Measurements from ENCODE around the gene RIC3. TPM values are rescaled to one million over a fixed set of nuclear protein-coding genes. Genes with fewer than 3 reads are reported as not detected.

Gene RIC3, protein sequence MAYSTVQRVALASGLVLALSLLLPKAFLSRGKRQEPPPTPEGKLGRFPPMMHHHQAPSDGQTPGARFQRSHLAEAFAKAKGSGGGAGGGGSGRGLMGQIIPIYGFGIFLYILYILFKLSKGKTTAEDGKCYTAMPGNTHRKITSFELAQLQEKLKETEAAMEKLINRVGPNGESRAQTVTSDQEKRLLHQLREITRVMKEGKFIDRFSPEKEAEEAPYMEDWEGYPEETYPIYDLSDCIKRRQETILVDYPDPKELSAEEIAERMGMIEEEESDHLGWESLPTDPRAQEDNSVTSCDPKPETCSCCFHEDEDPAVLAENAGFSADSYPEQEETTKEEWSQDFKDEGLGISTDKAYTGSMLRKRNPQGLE
- total RNA-seq (2014; rRNA removed; shearing (Covaris generic)), result 5.9 and 10.1 TPM in 2 replicates

- Histone ChIP-seq H3K4me3 (ENCODE audit: insufficient read depth, low read depth, low read length) (peak within 1 kb of the TSS; percentile 84), H3K27me3 (ENCODE audit: control insufficient read depth, insufficient read depth, low read length) (peaks cover 6% of the 10 kb centered on the region; the same call in 1 of the 2 replicates), H3K36me3 (replicated peaks; ENCODE audit: control insufficient read depth, insufficient read depth, low read length) (no peaks in the 10 kb centered on the region)
- peak; percentile 64 for DNase-seq
These were observed at the start of gene RIC3 for GRCh38 chr11:8168485-8169257. Gene RIC3 (minus strand): TSS chr11:8169025. CDS start chr11:8168989, 36 bp downstream.

GRCh38 chr11:8218409-8218808, 49.6 kb upstream of the RIC3 start:
- Histone ChIP-seq H3K27me3 (ENCODE audit: control insufficient read depth, insufficient read depth, low read length) (no peaks in the 10 kb centered on the region), H3K36me3 (replicated peaks; ENCODE audit: control insufficient read depth, insufficient read depth, low read length) (no peaks in the 10 kb centered on the region), H3K4me3 (ENCODE audit: insufficient read depth, low read depth, low read length) (no peak overlapping the region)
- DNase-seq, result no peak

DNA sequence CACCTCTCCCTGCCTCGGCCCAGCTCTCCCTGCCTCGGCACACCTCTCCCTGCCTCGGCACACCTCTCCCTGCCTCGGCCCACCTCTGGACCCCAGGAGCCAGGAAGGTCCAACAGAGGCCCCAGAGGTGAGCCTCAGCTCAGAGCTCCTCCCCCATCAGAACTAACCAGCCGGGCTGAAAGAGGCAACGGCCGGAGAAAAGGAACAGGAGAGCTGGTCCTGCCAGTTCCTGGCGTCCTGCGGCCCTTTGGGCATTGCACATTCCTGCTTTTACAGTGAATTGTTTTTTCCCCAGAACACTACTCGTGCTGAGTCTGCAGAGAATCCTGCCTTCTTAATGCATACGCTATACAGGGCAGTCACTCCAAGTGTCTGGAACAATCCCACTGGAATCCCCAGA, 49.1 kb upstream of the RIC3 start:
- no peak overlapping the region for H3K4me3 ChIP-seq (ENCODE audit: insufficient read depth, low read depth, low read length)
- DNase-seq, result no peak
- H3K27me3 ChIP-seq (ENCODE audit: control insufficient read depth, insufficient read depth, low read length), result no peaks in the 10 kb centered on the region
- no peaks in the 10 kb centered on the region for H3K36me3 ChIP-seq (replicated peaks; ENCODE audit: control insufficient read depth, insufficient read depth, low read length)

- no peaks in the 10 kb centered on the region for H3K36me3 ChIP-seq (replicated peaks; ENCODE audit: control insufficient read depth, insufficient read depth, low read length)
- H3K27me3 ChIP-seq (ENCODE audit: control insufficient read depth, insufficient read depth, low read length), result no peaks in the 10 kb centered on the region
- DNase-seq, result no peak
- H3K4me3 ChIP-seq (ENCODE audit: insufficient read depth, low read depth, low read length), result no peak overlapping the region
These were observed 48.3 kb upstream of the RIC3 start for GRCh38 chr11:8217136-8217535.

GRCh38 chr11:8213376-8213775, 44.6 kb upstream of the RIC3 start:
- no peak for DNase-seq
- Histone ChIP-seq H3K36me3 (replicated peaks; ENCODE audit: control insufficient read depth, insufficient read depth, low read length) (no peaks in the 10 kb centered on the region), H3K4me3 (ENCODE audit: insufficient read depth, low read depth, low read length) (no peak overlapping the region), H3K27me3 (ENCODE audit: control insufficient read depth, insufficient read depth, low read length) (no peaks in the 10 kb centered on the region)

DNA sequence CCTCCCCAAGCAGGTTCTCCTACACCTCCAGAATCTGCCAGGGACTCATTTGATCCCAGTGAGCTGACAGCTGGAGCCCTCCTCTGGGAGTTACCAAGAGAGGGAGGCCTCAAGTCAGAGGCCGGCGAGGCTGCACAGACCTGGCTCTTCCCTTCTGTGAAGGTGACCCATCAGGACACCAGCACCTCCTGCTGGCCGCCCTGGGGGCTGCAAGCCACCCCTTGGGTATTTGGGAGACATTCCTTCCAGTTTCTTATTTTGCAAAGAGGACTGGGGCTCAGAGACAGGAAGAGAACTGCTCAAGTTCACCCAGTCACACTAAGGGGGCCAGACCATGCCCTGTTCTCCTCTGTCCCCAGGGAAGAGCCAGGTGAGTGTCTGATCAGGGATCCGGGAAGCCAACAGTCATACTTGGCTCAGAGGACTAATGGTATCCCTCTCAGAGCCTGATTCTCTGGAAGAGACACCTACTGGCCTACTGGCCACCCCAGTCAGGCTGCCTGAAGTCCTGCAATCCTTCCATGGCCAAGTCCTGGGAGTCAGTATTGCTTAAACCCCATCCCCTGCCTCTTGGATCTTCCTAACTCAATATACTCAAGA, 40.5 kb upstream of the RIC3 start:
- DNase-seq, result peak; percentile 73
- no peaks in the 10 kb centered on the region for H3K27me3 ChIP-seq (ENCODE audit: control insufficient read depth, insufficient read depth, low read length)

GRCh38 chr11:8207080-8208000, 38.5 kb upstream of the RIC3 start:
- H3K27me3 ChIP-seq (ENCODE audit: control insufficient read depth, insufficient read depth, low read length), result no peaks in the 10 kb centered on the region
- H3K36me3 ChIP-seq (replicated peaks; ENCODE audit: control insufficient read depth, insufficient read depth, low read length), result no peaks in the 10 kb centered on the region
- no peak overlapping the region for H3K4me3 ChIP-seq (ENCODE audit: insufficient read depth, low read depth, low read length)
- DNase-seq, result peak; percentile 48

More for the DNA sequence above, 40.5 kb upstream of the RIC3 start:
- H3K36me3 ChIP-seq (replicated peaks; ENCODE audit: control insufficient read depth, insufficient read depth, low read length), result no peaks in the 10 kb centered on the region
- H3K4me3 ChIP-seq (ENCODE audit: insufficient read depth, low read depth, low read length), result no peak overlapping the region

- peak; percentile 55 for DNase-seq
- H3K36me3 ChIP-seq (replicated peaks; ENCODE audit: control insufficient read depth, insufficient read depth, low read length), result no peaks in the 10 kb centered on the region
- no peaks in the 10 kb centered on the region for H3K27me3 ChIP-seq (ENCODE audit: control insufficient read depth, insufficient read depth, low read length)
- no peak overlapping the region for H3K4me3 ChIP-seq (ENCODE audit: insufficient read depth, low read depth, low read length)
These were observed 37.6 kb upstream of the RIC3 start for GRCh38 chr11:8206251-8207079.

DNA sequence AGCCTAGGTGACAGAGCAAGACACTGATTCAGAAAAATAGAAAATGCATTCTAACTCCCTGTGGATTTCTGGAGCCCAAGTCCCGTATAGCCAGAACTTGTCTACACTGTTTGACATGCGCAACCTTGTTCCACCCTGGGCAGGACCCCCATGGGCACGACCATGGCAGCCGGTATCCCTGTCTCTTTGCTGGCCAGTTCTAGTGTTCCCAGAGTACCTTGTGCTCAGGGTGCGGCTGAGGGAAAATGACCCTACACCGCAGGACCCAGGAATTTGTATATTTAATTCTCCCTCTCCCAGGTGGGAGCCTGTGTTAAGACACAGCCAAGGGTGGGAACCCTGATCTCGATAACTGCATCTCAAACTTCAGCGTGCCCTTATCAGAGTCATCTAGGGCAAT, 36.7 kb upstream of the RIC3 start:
- Histone ChIP-seq H3K27me3 (ENCODE audit: control insufficient read depth, insufficient read depth, low read length) (no peaks in the 10 kb centered on the region), H3K36me3 (replicated peaks; ENCODE audit: control insufficient read depth, insufficient read depth, low read length) (no peaks in the 10 kb centered on the region), H3K4me3 (ENCODE audit: insufficient read depth, low read depth, low read length) (no peak overlapping the region)
- DNase-seq, result no peak

GRCh38 chr11:8204596-8204995, 35.8 kb upstream of the RIC3 start:
- H3K36me3 ChIP-seq (replicated peaks; ENCODE audit: control insufficient read depth, insufficient read depth, low read length), result no peaks in the 10 kb centered on the region
- H3K4me3 ChIP-seq (ENCODE audit: insufficient read depth, low read depth, low read length), result no peak overlapping the region
- no peaks in the 10 kb centered on the region for H3K27me3 ChIP-seq (ENCODE audit: control insufficient read depth, insufficient read depth, low read length)
- peak; percentile 1 for DNase-seq

DNA sequence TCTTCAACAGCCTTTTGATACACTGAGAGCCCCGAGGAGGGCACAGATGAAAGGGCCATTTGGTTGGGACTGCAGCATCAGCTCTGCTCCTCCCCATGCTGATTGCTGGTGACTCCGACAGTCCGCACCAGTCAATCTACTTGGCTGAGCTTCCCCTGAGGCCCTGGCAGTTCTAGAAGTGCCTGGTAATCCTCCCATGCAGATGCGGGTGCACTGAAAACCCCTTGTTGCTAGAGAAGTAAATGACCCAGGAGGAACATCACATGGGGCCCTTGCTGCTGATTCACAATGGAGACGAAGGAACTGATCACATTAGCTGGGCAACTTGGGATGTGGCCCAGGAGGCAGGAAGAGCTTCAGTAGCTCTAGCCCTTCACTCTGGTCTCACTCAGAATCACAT, 35.2 kb upstream of the RIC3 start:
- Histone ChIP-seq H3K36me3 (replicated peaks; ENCODE audit: control insufficient read depth, insufficient read depth, low read length) (no peaks in the 10 kb centered on the region), H3K27me3 (ENCODE audit: control insufficient read depth, insufficient read depth, low read length) (no peaks in the 10 kb centered on the region), H3K4me3 (ENCODE audit: insufficient read depth, low read depth, low read length) (no peak overlapping the region)
- DNase-seq, result peak; percentile 3

GRCh38 chr11:8203414-8203715, 34.5 kb upstream of the RIC3 start:
- H3K4me3 ChIP-seq (ENCODE audit: insufficient read depth, low read depth, low read length), result no peak overlapping the region
- DNase-seq, result no peak
- no peaks in the 10 kb centered on the region for H3K27me3 ChIP-seq (ENCODE audit: control insufficient read depth, insufficient read depth, low read length)
- no peaks in the 10 kb centered on the region for H3K36me3 ChIP-seq (replicated peaks; ENCODE audit: control insufficient read depth, insufficient read depth, low read length)

DNA sequence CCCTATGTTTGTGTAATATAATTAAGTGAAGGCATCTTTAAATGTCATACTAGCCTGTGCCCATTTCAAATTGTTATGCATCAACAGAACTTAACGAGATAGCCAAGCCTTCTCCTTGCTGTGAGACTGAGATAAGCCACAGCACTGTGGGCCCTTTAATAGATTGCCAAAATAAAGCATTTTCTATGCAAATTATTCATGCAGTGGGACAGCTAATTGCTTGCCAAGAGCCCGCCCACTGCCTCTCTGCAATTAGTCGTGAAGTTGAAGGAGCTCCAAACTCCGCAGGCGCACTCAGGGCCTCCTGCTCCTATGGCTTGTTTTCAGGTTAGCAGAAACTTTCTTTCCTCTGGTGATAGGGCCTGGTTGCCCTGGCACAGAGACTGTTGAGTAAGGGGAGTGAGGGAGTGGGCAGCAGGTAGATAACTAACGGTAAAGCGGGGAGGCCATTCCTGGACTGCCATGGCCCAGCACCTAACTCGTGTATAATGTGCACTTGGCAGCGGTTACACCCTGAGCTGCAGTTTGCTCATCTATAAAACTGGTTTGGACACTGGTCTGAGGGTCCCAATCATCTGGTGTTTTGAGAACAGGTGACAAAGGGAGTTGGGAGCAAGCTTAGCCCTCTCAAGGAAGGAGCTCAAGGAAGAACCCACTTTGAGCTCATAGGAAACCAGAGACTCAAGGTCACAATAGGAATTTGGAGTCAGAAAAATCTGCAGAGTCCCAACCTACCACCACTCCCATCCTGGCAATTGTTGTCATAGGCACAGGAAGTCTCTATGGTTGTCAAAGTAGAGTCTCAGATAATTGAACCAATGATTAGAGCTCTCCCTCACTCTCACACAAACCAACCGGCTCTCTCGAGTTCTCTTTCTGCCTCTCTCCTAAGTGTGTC, 33.9 kb upstream of the RIC3 start:
- no peaks in the 10 kb centered on the region for H3K27me3 ChIP-seq (ENCODE audit: control insufficient read depth, insufficient read depth, low read length)
- DNase-seq, result peak; percentile 2
- no peaks in the 10 kb centered on the region for H3K36me3 ChIP-seq (replicated peaks; ENCODE audit: control insufficient read depth, insufficient read depth, low read length)
- H3K4me3 ChIP-seq (ENCODE audit: insufficient read depth, low read depth, low read length), result no peak overlapping the region

All from H7 (cell line).